Pulmonary artery endothelial cell (primary cell): ENCODE data around the gene MRPS18A. TPM values are rescaled to one million over a fixed set of nuclear protein-coding genes. Genes with fewer than 3 reads are reported as not detected.
"Not testable (repeated sequence)": the region's sequence is repeated elsewhere in the genome, so short reads cannot be mapped to it uniquely, and the experiment has no call there.

ENCODE experiments used
- DNase-seq: peaks from one replicate; pipeline ENCODE4 v3.0.0-alpha.2; 2011; ENCODE audit warnings: low read depth, low spot score
- total RNA-seq: library from RNA; depleted of rRNA; stranded (reverse); fragments of >200 nt; gene quantifications from 2 replicates; pipeline ENCODE4 v1.2.3, GENCODE V29; 2014

Gene MRPS18A
- total RNA-seq, 1 donor from 2014 or later = 55.3 TPM

DNA sequence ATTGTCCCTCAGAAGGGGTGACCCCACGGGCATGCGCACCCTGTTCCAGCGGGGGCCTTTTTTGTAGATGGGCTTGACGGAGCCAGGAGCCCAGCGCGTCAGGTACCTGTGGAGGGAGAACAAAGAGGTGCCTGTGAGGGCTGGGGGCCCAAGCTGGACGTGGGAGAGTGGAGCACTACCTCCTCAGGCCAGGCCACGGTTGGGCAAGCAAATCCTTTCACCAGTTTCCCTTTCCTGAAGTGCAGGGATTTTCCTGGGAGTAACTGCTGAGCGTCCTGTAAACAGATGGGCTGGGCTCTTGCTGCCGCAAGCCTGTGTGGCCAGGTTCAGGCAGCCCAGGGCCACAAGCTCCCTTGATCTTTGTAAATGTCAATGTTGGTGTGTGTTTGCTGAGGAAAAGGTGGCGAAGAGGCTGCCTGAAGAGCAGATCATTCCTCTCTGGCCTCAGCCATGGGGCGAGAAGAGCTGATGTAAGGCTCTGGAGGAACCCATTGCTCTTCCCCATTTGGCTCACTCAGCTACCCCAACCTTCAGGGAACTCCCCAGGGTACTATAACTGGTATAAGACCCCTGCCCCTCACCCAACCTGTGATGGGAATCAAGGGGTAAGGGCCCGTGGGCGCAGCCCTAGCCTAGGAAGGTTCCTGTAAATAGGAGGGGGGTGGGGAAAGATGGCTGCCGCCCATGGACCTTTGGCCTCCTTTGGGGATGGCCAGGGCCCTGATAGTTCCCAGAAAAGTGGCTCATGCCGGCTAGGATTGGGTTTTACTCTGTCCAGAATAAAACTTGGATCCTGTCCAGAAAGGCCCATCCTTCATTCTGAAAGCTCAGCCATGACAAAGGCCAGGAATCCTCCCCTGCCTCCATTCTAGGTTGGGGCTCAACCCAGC lies 15.5 kb downstream of the MRPS18A start:
- no peak for DNase-seq

- DNase-seq = no peak
These were observed 16.4 kb downstream of the MRPS18A start for GRCh38 chr6:43671011-43671800.

DNA sequence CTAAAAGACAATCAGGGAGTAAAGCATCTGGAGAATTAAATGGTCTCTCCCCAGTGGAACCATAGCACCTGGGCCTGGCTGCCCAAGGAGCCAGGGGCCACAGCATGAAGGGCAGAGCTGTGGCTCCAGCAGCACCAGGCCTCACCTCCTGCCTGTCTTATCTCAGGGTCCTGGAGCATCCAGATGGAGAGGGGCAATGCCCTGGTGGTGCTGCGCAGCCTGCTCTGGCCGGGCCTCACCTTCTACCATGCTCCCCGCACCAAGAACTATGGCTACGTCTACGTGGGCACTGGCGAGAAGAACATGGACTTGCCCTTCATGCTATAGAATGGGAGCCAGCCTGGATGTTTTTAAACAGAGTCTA lies 17.0 kb downstream of the MRPS18A start:
- DNase-seq = no peak

DNA sequence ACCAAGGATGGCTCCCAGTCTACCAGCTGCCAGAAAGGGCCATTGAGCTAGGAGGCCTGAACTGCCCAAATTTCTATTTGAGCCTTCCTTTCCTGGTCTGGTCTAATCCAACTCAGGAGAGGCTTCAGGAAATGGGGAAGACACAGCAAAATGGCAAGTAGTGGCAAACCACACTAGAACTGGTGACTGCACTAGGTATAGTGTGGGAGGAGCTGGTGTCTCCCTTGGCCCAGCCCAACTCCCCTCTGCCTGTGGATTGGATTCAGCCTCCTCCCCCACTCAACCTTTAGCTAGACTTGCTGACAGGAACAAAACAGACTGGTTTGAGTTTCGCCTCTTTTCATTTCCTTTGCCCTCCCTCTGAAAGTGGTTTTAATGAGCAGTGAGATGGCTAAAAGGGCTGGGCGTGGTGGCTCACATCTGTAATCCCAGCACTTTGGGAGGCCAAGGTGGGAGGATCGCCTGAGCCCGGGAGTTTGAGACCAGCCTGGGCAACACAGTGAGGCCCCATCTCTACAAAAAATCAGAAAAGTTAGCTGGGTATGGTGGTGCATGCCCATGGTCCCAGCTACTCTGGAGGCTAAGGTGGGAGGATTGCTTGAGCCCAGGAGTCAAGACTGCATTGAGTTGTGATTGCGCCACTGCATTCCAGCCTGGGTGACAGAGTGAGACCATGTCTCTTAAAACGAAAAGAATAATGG lies 17.5 kb downstream of the MRPS18A start:
- DNase-seq = no peak

- DNase-seq = no peak
These were observed 18.3 kb downstream of the MRPS18A start for GRCh38 chr6:43669050-43669921.

- DNase-seq = no peak
These were observed 19.2 kb downstream of the MRPS18A start for GRCh38 chr6:43668151-43669028.

DNA sequence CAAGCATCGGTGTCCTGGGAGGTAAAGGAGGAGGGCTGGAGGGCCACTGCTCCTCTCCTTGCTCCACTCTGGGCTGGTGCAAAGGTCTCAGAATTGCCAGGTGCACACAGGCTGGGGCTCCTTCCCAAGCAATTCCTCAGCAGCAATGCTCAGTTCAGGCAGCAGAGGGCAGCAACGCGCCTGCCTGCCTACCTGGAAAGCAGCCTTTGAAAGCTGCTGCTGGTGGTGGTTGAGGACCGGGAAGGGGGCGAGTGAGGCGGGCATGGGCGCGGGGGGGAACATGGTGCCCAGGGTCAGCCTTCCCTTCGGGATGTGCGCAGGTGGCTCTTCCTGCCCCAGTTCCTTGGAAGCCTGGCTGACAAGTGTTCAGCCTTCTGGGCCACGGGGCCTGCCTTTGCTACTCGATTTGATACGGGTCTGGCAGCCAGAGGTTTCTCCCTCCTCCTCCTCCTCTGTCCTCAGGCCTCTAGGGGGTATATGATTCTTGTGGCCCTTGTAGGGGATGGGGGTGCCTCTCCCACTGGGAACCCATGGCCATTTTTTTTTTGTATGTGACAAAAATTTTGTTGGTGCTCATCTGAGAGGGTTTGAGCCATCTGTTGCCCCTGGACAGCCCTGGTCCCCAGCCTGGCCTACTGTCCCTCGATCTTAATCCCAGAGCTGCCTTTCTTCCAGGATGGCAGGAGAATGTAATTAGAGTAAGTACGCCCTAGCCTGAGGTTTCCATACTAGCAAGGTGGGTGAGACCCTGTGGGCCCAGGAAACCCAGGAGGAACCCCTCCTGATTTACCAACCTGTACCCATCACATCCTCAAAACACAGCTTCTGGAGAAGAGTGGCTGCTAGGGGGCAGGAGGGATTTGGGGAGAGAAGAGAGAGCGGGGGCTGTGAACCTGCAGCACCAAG lies 20.1 kb downstream of the MRPS18A start:
- DNase-seq = no peak

DNA sequence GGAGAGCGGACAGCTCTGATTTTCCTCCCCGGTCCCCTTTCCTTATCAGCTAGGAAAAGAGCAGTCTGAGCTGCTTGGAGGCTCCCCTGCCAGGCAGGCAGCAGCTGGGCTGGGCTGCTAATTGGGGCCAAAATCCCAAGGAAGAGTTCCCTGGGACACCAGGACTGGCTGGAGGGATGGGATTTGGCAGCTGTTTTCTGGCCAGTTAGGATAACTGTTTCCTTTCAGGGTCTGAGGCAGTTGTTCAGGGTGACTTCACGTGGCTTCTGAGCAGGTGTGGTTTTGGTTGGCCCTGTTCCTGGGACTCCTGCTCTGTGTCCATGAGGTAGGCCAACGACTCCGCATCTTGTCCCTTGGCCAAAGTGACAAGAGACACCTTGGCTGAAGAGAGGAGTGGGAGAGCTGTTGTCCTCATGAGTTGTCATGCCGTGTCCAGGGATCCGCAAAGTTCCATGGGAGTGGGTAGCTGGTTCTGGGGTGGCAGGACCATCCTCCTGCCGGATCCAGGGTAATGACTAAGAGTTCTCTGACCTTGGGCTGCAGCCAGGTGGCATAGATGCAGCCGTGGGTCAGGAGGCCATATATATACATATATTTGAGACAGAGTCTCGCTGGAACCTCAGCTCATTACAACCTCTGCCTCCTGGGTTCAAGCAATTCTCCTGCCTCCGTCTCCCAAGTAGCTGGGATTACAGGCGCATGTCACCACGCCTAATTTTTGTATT lies 21.2 kb downstream of the MRPS18A start:
- no peak for DNase-seq

DNA sequence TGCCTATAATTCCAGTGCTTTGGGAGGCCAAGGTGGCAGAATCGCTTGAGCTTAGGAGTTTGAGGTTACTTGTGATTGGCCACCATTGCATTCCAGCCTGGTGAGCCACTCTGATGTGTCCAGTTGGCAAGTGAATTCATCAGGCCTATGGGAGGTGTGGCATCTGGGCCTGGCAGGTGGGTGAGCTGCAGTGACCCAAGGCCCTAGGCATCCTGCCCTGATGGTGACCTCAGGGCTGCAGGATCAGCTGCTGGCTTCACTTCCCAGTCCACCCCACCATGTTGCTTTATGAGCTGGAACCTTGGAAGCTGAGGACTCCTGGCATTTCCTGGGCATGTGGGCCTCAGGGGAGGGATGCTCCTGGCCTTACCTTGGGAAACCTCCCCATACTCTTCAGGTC lies 22.2 kb downstream of the MRPS18A start:
- DNase-seq = no peak

- DNase-seq = not testable (repeated sequence)
These were observed 24.6 kb downstream of the MRPS18A start for GRCh38 chr6:43662948-43663347.

GRCh38 chr6:43658161-43658560 lies 29.4 kb downstream of the MRPS18A start:
- no peak for DNase-seq

DNA sequence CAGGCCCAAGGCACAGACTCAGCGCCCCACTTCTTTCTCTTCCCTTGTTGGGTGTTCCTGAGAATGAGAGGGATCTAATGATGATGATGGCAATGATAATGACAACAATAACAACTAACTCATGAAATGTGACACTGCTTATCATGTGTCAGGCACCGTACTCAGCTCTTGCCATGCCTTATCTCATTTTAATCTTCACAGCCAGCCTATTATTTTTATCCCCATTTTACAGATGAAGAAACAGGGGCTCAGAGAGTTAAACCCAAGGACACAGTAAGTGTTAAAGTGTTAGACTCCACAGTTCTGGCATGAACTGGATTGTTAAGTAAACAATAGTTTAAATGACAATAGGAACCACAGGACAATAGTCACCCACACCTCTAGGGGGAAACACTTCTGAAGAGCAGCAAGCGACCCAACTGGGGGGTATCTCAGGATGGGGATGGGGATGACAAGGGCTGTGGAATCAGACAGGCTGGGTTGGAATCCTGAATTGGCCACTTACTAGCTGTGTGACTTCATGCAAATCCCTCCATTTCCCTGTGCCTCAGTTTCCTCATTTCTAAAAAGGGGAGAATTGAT lies 30.3 kb downstream of the MRPS18A start:
- DNase-seq = no peak

GRCh38 chr6:43652822-43653221 lies 34.8 kb downstream of the MRPS18A start:
- not testable (repeated sequence) for DNase-seq

DNA sequence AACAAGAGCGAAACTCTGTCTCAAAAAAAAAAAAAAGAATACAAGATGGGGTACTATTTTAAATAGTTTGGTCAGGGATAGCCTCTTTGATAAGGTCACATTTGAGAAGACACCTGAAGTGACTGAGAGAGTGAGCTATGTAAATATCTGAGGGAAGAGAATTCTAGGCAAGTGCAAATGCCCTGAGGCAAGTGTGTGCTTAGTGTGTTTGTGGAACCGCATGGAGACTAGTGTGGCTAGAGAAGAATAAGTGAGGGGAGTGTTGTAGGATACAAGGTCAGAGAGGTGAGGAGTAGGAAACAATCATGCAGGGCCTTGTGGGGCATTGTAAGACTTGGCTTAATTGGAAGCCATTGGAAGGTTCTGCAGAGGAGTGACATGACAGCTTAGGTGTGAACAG lies 39.3 kb downstream of the MRPS18A start:
- no peak for DNase-seq

DNA sequence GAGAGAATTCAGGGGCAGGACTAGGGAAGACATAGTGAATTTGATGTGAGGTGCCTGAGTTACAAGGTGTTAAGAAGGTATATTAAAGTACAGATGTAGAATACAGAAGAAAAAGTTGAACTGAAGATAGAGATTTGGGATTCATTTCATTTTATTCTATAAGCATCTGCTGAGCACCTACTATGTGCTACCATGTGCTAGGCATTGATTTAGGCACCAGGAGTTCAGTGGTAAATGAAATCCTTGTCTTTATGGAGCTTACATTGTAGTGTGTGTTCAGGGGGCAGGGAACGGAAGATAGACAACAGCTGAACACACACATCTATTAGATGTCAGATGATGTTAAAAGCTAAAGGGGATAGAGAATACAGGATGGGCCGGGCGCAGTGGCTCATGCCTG lies 40.0 kb downstream of the MRPS18A start:
- DNase-seq = no peak

GRCh38 chr6:43645613-43645964 lies 42.0 kb downstream of the MRPS18A start:
- no peak for DNase-seq

DNA sequence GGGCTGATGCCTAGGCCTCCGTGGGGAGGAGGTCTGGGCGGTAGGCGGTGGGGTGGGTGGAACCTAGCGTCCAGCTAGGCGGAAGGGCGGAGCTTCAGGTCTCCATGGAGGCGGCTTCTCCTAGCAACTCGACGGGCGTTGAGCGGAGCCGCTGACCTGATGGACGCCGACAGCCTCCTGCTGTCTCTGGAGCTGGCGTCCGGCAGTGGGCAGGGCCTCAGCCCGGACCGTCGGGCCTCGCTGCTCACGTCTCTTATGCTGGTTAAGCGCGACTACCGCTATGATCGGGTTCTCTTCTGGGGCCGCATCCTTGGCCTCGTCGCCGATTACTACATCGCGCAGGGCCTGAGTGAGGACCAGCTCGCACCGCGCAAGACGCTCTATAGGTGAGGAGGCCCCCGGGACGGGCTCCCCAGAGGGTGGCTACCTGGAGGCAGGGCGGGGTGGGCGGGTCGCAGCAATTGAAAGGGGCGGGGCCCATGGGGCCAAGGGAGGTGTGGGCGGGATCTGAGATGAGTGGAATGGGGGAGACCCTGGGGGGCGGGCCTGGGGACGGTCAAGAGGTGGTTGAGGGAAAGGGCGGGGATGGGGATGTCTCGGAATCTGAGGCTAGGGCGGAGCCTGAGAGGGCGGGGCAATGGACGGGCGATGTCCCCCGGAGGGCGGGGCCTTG lies 42.5 kb downstream of the MRPS18A start, which contains the start of gene RSPH9:
RSPH9 (plus strand) TSS at position 97 of the 673 bp plus-strand sequence; CDS start at position 160, 63 bp downstream.
- no peak for DNase-seq
